NCI-H1436 (cell line): Measurements from ENCODE around the gene MOCS2.

Source experiments
- DNase-seq: peaks from one replicate; lab custom pipeline; 2025; lab: John Stamatoyannopoulos, UW

MOCS2 gene

DNA sequence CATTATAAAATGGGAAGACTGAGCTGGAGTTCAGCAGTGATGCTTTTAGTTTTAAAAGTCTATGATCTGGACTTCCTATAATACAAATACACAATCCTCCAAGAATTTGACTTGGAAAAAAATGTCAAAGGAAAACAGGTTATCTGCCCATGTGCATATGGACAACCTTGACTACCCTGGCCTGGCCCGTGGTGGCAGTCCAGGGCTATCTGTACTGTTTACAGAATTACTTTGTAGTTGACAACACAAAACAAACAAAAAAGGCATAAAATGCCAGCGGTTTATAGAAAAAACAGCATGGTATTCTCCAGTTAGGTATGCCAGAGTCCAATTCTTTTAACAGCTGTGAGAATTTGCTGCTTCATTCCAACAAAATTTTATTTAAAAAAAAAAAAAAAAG is 17.3 kb downstream of the MOCS2 start:
- DNase-seq: no peak

DNA sequence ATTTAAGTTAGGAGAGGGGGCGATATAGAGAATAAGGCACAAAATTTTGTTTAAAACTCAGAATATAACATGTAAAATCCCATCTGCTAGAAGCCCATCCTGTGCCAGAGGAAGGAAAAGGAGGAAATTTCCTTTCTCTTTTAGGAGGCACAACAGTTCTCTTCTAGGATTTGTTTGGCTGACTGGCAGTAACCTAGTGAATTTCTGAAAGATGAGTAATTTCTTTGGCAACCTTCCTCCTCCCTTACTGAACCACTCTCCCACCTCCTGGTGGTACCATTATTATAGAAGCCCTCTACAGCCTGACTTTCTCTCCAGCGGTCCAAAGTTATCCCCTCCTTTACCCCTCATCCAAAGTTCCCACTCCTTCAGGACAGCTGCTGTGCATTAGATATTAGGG is 18.3 kb downstream of the MOCS2 start:
- no peak for DNase-seq

DNA sequence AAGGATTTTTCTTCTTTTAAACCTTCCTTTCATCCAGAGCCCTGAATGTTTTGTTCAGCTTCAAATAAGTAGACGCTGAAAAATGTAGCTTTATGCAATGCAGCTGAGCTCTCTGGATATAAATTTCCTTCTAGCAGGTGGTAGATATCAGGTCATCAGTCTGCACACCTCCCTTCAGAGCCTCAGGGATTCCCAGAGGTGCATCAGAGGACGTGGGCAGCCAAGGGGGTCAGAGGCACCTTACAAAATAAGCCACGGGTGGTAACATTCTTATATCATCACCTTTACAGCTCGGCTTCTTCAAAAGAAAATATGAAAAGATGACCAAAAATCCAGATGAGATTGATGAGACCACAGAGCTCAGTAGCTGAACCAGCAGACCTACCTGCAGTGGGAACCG is 19.3 kb downstream of the MOCS2 start:
- DNase-seq: no peak

DNA sequence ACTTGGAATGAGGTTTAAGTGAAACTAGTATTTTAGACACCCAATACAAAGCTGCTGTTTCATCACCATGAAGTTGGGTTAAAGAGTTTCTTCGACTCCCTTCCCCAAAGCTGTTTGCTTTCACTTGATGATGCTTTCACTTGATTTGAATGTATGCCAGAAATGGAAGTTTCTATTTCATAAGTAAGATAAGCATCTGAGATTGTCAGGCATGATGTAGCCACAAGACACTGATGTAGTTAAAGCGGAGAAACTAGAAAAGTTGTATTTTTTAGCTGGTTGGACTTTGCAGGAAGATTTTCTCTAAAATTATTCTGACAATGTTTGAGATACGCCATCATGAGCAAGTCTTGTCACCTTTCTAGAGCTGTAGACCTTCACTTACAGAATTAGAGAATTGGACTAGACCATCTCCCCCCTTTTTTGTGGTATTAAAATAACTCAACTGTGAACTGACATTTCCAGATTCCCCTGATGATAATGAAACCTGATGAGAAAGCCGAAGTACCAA is 20.0 kb downstream of the MOCS2 start:
- DNase-seq: no peak

DNA sequence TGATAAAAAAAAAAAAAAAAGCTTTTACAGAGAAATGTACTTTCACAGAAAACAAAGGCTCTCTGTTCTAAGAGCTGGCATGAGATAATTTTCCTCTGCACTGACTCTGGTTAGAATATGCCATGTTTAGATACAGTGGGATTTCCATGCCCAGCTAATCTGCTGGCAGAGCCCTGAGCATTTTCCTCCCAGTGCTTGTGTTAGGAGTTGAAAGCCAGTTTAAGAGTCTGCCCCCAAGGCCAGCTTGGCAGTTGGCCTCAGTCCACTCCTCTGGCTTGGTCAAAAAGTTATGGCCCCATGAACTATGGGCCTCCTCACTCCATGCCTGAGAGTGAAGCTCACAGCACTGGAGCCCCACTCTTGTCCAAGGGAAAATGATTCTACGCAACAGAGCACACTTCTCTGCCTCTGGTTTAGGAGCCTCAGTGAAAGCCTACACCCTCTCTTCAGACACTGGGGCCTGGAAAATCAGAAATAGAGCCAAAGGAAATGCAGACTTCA is 21.9 kb downstream of the MOCS2 start:
- no peak for DNase-seq

DNA sequence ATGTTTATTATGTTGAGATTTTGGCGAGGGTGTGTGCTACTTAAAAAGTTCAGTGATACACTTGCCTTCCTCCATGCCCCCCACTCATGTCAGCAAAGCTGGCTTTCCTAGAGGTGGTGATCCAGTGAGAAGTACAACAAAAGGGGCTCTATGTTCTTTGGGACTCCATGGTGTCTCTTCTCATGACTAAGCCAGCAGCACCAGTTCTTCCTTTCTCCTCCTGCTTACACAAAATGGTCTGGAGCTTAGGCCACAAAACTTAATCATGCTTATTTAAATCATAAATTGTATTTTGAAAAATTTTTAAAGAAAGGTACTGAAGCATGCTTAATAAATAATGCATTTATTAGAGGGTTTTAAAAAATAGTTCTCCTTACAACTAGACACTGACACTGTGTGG is 22.4 kb downstream of the MOCS2 start:
- DNase-seq: no peak

DNA sequence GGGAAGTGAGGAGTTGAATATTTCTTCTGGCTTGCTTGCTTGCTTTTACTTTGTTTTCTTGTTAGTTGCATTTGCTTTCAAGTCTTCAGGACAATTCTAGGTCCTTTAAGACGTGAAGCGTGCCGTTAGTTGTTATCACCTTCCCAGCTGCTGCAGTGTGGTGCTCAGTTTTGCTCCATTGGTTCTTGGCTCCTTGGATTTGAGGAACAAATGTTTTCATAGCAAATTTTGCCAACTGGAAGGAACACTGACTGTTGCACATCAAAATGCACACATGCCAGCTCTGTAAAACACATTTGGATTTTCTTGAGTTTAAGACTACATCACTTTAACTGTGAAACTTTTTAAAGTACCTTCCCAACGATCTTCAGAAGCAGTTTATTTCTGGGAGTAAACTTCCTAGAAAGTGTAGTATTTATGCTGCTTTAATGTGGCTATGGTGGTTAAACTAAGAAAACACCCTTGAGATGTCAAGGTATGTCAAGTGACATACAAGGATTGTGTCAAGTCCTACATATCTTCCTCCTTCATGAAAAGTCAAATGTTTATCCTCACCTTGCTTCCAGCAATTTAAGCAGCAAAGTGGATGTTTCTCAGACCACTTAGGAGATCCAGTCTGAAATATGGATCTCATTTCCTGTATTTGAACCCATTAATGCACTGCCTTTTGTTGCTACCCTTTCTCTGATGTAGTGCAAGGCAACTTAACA is 24.9 kb downstream of the MOCS2 start:
- DNase-seq: no peak

DNA sequence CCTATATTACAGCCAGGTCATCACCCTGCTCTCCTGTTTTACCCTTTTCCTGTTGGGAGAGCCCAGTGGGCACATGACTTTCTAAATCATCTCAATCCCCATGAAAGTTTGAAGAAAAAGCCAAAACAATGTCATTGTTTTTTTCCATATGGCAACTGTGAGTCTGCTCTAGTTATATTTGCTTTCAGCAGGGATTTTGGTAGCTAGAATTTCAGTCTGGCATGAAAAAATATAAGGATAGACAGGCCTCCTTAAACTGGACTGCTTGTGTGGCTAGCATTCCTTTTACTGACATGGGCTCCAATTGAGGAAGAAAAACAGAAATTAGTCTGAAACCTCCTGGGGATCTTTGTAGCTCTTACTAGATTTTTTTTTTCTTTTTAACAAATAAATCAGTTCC is 25.6 kb downstream of the MOCS2 start:
- no peak for DNase-seq

DNA sequence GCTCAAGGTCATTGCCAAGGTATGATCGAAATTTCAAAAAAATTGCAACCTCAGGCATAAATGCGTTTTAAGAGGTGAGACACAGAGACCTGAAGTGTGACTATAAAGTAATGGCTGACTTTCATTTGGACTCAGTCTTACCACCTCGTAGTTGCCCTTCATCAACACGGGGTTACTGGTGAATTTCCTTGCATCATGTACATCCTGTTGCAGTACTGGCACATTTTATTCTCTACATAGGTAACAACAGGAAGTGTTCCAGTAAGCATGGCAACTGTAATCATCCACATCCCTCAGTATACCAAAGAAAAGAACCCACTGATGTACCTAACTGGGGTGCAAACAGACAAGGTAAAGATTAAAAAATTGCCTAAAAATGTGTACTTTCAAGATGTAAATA is 29.3 kb downstream of the MOCS2 start:
- no peak for DNase-seq

DNA sequence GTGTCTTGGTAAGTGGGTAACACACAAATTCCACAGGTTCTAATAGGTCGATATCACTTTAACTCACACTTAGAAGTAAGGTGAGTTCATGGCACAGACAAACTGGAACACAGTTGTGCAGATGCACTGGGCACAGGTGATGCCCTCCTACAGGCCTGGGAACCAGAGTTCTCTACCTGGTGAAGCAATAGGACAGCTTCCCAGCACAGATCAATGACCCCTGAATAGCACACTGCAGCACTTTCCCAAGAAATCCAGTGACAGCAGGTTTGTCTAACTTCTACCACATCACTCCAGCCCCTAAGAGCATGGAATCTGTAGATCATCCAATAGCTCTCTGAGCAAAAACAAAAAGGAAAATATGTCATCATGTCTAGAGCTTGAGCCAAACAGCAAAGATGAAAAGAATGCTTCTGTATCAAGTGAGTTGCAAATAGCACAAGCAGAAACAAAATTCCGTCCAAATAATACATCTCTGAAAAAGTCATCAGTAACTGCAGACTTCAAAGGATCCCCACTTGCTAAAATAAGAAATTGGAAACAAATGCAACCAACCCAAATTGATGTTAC is 33.5 kb downstream of the MOCS2 start:
- no peak for DNase-seq

DNA sequence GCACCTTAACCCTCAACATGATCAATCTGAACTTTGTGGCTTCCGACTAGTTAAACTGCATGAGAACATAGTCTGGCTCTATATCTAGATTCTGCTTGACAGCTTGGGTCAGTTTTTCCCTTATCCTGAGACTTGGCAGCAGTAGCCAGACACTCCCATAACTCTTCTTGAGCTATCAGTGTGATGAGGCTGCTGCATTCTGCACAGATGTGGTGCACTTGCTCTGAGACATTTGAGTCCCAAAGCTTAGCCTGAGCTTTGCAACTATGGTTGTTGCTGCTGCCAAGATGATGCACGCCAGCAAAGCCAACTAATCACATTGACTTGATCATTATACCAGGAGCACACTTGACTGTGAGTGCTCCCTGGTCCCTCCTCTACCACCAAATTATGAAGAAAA is 36.2 kb downstream of the MOCS2 start:
- no peak for DNase-seq

DNA sequence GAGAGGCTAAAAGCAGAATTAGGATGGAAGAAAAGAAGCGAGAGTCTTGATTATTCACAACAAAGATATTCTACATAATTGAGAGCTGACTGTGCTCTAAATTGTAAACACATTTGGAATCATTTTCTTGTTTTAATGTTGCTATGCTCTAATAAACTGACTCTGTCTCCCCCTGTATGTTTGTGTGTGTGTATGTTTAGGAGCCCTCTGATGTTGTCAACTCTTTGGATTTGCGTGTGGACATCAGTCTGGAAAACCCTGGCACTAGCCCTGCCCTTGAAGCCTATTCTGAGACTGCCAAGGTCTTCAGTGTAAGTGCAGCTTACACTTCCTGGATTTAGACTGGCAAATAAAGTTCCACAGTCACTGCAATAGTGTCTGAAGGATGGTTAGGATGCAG is 37.8 kb downstream of the MOCS2 start:
- DNase-seq: no peak

DNA sequence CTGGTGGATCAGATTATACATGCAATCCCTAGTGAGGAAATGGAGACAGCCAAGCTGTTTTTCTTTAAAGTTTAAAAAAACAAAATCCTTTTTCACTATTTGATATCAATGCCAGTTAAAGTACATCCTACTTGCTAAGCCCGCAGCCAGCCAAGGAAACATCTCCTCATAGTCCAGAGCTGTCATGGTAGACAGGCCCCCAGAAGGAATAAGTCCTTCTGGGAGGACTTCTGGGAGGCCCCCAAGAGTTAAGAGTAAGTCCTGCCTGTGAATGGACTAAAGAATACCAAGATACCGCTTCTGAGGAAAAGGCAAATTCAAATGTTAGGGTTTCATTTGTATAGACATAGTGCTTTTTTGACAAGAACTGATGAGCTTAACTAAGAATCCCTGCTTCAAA is 38.3 kb downstream of the MOCS2 start:
- DNase-seq: no peak

DNA sequence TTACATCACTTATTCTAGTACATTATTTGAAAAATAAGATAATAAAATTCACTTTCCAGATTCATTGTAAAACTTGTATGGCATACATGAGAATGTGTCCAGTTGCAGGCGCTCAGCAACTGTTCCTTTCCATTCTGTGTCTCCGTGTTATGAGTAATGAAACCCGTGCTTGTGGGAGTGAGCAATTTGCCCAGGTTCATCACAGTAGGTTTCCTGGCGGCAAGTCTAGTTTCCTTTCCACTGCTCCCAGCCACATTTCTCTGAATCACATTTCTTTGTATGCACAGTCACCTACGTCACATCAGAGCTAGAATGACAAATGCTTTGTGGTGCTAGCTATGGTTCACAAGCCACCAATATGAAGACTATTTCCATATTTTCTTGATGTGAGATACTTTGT is 39.9 kb downstream of the MOCS2 start:
- DNase-seq: no peak

DNA sequence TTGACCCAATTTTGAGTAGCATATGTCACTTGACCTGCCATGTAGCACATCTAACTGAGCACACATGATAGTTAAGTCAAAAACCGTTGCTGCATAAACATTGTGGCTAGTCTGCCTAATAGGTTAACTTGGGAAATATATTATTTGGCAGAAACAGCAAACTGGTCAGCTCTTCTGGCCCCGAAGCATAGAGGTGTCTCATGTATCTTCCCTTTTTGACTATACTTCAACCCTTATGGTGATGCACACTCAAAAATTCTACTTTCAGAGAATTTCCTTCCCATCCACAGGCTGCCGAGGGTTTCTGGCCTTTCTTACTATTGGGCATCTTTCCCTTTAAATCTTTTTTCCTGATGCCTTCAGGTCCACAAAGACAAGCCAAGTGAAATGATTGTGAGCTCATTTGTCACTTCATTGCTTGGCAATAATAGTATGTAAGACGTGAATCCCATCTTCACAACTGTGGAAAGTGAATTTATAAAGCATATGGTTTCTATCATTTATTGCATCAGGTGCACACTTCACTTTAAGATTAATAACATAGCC is 41.2 kb downstream of the MOCS2 start:
- no peak for DNase-seq

DNA sequence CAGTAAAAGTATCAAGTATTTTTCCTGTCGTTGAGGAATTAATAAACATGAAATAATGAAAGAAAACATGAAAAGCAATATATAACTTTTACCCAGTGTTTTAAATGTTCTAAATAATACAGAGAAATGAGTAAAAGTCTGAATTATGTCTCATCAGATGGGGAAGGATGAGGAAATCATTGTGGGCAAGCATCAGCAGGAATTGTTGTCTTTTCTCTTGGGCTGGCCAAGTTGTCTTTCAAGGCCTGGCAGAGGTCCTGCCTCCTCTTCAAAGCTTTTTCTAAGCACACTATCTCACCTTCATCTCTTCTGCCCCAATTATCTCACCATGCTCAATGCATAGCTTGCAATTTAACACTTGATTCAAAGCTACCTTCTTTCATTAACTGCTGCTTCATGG is 41.9 kb downstream of the MOCS2 start:
- no peak for DNase-seq

DNA sequence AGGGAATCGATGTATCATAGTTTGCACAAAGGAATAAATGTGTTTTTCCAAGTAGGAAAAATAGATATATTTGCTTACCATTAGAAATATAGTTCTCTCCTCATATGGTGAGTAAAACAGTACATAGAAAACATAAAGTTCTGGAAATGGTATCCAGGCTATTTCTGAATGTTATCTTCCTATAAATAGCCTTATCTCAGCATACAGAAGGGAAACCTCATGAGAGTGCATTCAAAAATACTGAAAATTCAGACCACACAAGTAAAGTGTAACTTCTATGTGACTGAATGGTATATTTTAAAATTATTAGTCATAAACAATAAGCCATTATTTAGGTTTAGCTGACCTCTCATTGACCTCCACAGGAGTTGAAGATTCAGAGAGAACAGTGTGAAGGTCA is 43.5 kb downstream of the MOCS2 start:
- DNase-seq: no peak

DNA sequence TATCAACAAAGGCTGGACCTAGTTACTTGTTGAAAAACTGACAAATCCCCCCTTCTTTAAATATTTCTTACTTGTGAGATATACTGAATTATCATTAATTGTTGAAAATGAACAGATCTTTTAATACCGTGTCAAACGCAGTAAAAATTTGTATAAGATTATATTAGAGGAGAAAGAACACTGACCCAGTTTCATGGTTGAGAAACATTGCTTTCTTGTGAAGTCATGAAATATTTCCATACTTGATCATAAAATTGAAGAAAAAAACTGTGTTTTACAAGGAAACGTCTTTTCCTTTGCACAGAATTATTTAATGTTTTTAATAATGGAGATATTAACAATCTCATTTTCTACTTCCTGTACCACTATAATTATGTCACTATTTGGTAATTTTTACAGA is 45.8 kb downstream of the MOCS2 start:
- no peak for DNase-seq

DNA sequence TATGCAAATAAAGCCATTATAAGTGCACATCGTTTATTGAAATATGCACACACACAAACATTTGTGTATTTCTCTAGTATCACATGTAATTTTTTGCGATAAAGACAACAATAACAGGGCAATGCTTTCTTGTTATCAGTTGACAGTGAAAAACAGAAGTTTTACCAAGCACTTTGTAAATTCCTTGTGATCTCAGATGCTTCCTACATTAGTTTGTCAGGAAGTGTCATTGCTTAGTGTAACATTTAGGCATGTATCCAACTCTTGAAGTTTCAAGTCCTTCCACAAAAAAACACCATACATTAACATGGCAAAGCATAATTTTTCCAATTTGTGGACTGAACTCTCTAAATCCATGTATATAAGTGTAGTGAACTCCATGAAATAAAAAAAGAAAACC is 46.4 kb downstream of the MOCS2 start:
- no peak for DNase-seq

DNA sequence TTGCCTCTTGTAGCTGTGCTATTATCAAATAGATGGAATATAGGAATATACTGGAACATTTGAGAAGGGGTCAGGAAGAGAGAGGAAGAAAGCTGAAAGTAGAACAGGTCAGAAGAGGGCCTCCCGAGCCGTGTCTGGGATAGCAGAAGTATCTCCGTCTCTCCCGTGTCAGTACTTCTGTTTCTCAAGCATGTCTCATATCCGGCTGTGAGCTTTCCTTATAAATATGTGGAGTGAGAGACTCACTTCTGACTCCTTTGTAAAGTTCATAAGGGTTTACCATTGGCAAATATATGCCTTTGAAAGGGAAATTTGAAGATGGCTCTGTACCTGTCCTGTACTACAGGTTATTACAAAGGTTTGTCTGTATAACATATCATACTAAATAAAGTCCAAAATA is 50.3 kb downstream of the MOCS2 start:
- DNase-seq: no peak

DNA sequence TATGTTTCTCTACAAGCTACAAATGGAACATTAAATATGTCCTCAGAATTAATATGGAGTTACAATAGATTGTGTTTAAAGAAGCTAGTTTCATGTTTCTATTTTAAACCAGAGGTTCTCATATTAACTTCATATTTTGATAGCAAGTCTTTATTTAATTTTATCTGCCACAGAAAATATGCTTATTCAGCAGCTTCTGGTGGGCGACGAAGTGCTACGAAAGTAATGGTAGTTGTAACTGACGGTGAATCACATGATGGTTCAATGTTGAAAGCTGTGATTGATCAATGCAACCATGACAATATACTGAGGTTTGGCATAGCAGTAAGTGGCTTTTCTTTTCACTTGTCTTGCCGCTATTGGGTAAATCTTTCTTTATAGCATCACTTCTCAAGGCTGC is 54.2 kb downstream of the MOCS2 start:
- DNase-seq: no peak

DNA sequence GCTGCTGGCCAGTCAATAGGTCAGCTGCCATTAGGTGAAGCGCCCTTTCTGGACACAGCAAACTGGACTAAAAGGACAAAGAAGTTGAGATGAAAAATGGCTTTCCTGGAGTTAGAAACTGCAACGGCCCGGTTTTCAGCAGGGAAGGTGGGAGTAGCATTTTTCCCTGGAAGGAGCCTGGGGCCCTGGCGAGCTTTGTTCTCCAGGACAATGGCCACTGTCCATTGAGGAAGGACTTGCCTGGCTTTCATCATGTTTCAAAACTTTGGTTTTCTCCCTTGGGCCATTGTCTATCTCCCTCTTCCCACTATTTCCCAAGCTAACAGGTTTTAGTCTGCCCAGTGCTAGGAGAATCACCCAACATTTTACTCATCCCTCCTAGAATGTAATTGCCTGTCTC is 56.2 kb downstream of the MOCS2 start:
- DNase-seq: no peak

DNA sequence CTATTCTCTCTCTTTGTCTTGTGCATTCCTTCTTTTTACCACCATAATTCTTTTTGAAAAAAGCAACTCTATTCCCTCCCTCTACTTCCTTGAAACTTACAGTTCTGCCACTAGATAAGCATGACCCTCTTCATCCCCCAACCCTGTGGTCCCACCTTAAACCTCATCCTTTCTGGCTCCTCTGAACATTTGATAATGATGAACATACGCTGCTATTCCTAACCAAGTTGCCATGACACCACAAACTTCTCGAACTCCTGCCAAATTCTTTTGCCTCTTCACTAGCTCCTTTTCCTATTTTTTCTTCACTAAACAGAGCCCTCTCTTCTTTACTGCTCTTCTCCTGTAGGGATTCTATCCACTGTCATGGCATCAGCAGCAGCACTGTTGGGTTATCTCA is 57.1 kb downstream of the MOCS2 start:
- no peak for DNase-seq

DNA sequence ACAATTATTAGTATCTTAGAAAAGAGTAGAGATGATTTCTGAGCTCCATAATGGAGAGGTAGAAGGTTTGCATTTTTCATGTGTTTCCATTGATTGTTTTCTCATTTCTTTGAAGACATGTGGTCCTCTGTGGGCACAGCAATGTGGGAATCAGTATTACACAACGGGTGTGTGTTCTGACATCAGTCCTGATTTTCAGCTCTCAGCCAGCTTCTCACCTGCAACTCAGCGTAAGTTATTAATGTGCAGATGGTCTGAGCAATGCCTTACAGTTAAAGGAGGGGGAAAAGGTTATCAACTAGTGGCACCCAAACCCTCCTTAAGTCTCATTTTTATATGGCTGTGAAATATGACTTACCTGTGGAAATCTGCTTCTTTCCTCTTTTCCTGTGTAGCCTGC is 61.3 kb downstream of the MOCS2 start:
- no peak for DNase-seq
